Stimulated activated naive CD8-positive, alpha-beta T cell treated with anti-CD3 and anti-CD28 coated beads, Interleukin-15, Interleukin-2, amounts not matched to agents 100 U/mL and 50 U/mL, for 24 hours (primary cell): Measurements from ENCODE around the gene INHBB.
A peak's percentile ranks its signal among the peaks of the same experiment; 100 is the strongest.
"Not testable (repeated sequence)": the region's sequence is repeated elsewhere in the genome, so short reads cannot be mapped to it uniquely, and the experiment has no call there.

Experiments
- ATAC-seq: fragments of 150-1000 bp; cut with Tn5 transposase; one replicate; pipeline ENCODE4 v1.10.0; 2021
- DNase-seq: peaks from one replicate; pipeline ENCODE4 v3.0.0; 2021

The INHBB gene

GRCh38 chr2:120346026-120346666 is at the start of gene INHBB:
TSS of gene INHBB (plus strand) at chr2:120346136. CDS start at chr2:120346189, 53 bp downstream.
- DNase-seq (peak; percentile 6), ATAC-seq (no peak)

GRCh38 chr2:120298173-120298835 is 47.6 kb upstream of the INHBB start:
- ATAC-seq (no peak), DNase-seq (no peak)

- ATAC-seq = no peak
These were observed 46.9 kb upstream of the INHBB start for GRCh38 chr2:120299004-120299403.

GRCh38 chr2:120299561-120299960 is 46.4 kb upstream of the INHBB start:
- DNase-seq = no peak
- no peak for ATAC-seq

More at GRCh38 chr2:120299004-120299403, 46.9 kb upstream of the INHBB start:
- DNase-seq = no peak

GRCh38 chr2:120300385-120300784 is 45.6 kb upstream of the INHBB start:
- no peak for ATAC-seq

GRCh38 chr2:120301284-120301683 is 44.7 kb upstream of the INHBB start:
- ATAC-seq (no peak), DNase-seq (no peak)

More at GRCh38 chr2:120300385-120300784, 45.6 kb upstream of the INHBB start:
- no peak for DNase-seq

GRCh38 chr2:120302301-120302700 is 43.6 kb upstream of the INHBB start:
- no peak for DNase-seq
- no peak for ATAC-seq

- no peak for DNase-seq
- ATAC-seq = no peak
These were observed 42.8 kb upstream of the INHBB start for GRCh38 chr2:120303177-120303576.

- DNase-seq = no peak
- ATAC-seq = no peak
These were observed 40.6 kb upstream of the INHBB start for GRCh38 chr2:120305296-120305695.

GRCh38 chr2:120305937-120306490 is 39.9 kb upstream of the INHBB start:
- ATAC-seq (no peak), DNase-seq (no peak)

GRCh38 chr2:120307482-120307881 is 38.5 kb upstream of the INHBB start:
- DNase-seq (no peak), ATAC-seq (no peak)

GRCh38 chr2:120308038-120308910 is 37.7 kb upstream of the INHBB start:
- ATAC-seq (no peak), DNase-seq (peak; percentile 19)

GRCh38 chr2:120310136-120310535 is 35.8 kb upstream of the INHBB start:
- no peak for ATAC-seq

GRCh38 chr2:120310841-120311240 is 35.1 kb upstream of the INHBB start:
- DNase-seq, ATAC-seq: not testable (repeated sequence)

More at GRCh38 chr2:120310136-120310535, 35.8 kb upstream of the INHBB start:
- no peak for DNase-seq

GRCh38 chr2:120312076-120312475 is 33.9 kb upstream of the INHBB start:
- no peak for DNase-seq

GRCh38 chr2:120312860-120313694 is 32.9 kb upstream of the INHBB start:
- ATAC-seq = peak; percentile 78
- peak; percentile 84 for DNase-seq

More at GRCh38 chr2:120312076-120312475, 33.9 kb upstream of the INHBB start:
- ATAC-seq = no peak

- DNase-seq (no peak), ATAC-seq (no peak)
These were observed 32.0 kb upstream of the INHBB start for GRCh38 chr2:120313695-120314615.

GRCh38 chr2:120314690-120315366 is 31.1 kb upstream of the INHBB start:
- DNase-seq (no peak), ATAC-seq (no peak)

- ATAC-seq (no peak), DNase-seq (no peak)
These were observed 30.4 kb upstream of the INHBB start for GRCh38 chr2:120315367-120316033.
